Keratinocyte (primary cell): ENCODE measurements around the gene ABHD8.

Experiments used
- CTCF ChIP-seq, 3 experiments: IDR thresholded peaks in 1 of 3; conservative IDR thresholded peaks in 1 of 3; optimal IDR thresholded peaks in 1 of 3; 2 replicates in 2 of 3; 3 replicates in 1 of 3; pipeline versions ENCODE3 to v1.5.1; 2011; ENCODE audit warnings: low read length in 3 of 3, mild to moderate bottlenecking in 3 of 3, moderate library complexity in 2 of 3, control low read depth in 1 of 3, inconsistent platforms in 1 of 3; ENCODE audit not compliant: insufficient read depth in 2 of 3; ENCODE audit errors: extremely low read depth in 1 of 3
- EZH2 ChIP-seq: IDR thresholded peaks from one replicate; pipeline ENCODE4 v1.6.1; 2012; ENCODE audit warnings: inconsistent platforms, mild to moderate bottlenecking, low read length, moderate library complexity

GRCh38 chr19:17285415-17286135 lies 17.6 kb downstream of the ABHD8 start:
- no peak for TF ChIP-seq CTCF (optimal IDR thresholded peaks at IDR 0.05 in 1 of 3, IDR thresholded peaks at IDR 0.05 in 1 of 3, conservative IDR thresholded peaks at IDR 0.05 in 1 of 3; ENCODE audit: extremely low read depth in 1 of 3, insufficient read depth in 2 of 3, low read length in 3 of 3)
- TF ChIP-seq EZH2, result no peak
